GM12872 (cell line): ENCODE measurements around the gene CCDC83.

Source experiments
- CTCF ChIP-seq: IDR thresholded peaks from 3 replicates; pipeline ENCODE4 v1.5.1; 2011; ENCODE audit warnings: low read depth, mild to moderate bottlenecking, low read length, moderate library complexity; ENCODE audit not compliant: insufficient read depth

The CCDC83 gene

GRCh38 chr11:85835263-85835662, 19.9 kb upstream of the CCDC83 start:
- TF ChIP-seq CTCF, result no peak

GRCh38 chr11:85835729-85836128, 19.5 kb upstream of the CCDC83 start:
- no peak for TF ChIP-seq CTCF

GRCh38 chr11:85843929-85844328, 11.3 kb upstream of the CCDC83 start:
- no peak for TF ChIP-seq CTCF

- TF ChIP-seq CTCF, result no peak
Measured at GRCh38 chr11:85844439-85845123, 10.6 kb upstream of the CCDC83 start.

GRCh38 chr11:85845124-85845631, 10.0 kb upstream of the CCDC83 start:
- TF ChIP-seq CTCF, result no peak

- TF ChIP-seq CTCF, result no peak
Measured at GRCh38 chr11:85847436-85847835, 7.7 kb upstream of the CCDC83 start.

- TF ChIP-seq CTCF, result no peak
Measured at GRCh38 chr11:85848006-85848405, 7.2 kb upstream of the CCDC83 start.
